Hepatocyte (in vitro differentiated cells): ENCODE results near the gene MANBA. TPM values are rescaled to one million over a fixed set of nuclear protein-coding genes. Genes with fewer than 3 reads are reported as not detected.

Experiments used
- DNase-seq: peaks from one replicate; pipeline ENCODE4 v3.0.0-alpha.2; 2016; ENCODE audit warnings: low spot score
- H2AFZ ChIP-seq: fragments of 200-600 bp; sonication (generic); 2 replicates; pipeline ENCODE4 v1.6.0; 2016; ENCODE audit warnings: antibody characterized with exemption, mild to moderate bottlenecking
- H3K27ac ChIP-seq: fragments of 200-600 bp; sonication (generic); 2 replicates; pipeline ENCODE4 v1.5.1; 2016; ENCODE audit warnings: mild to moderate bottlenecking
- H3K27me3 ChIP-seq: fragments of 200-600 bp; sonication (generic); 2 replicates; pipeline ENCODE4 v1.6.1; 2016
- H3K36me3 ChIP-seq: fragments of 200-600 bp; sonication (generic); replicated peaks from 2 replicates; pipeline ENCODE4 v1.5.1; 2016; ENCODE audit warnings: low read depth; ENCODE audit not compliant: insufficient read depth
- H3K4me1 ChIP-seq: fragments of 200-600 bp; sonication (generic); 2 replicates; pipeline ENCODE4 v1.5.1; 2016; ENCODE audit warnings: mild to moderate bottlenecking, moderate library complexity; ENCODE audit not compliant: insufficient read depth
- H3K4me2 ChIP-seq: fragments of 200-600 bp; sonication (generic); 2 replicates; pipeline ENCODE4 v1.6.0; 2016
- H3K4me3 ChIP-seq: fragments of 200-600 bp; sonication (generic); 2 replicates; pipeline ENCODE4 v1.5.1; 2016; ENCODE audit warnings: mild to moderate bottlenecking
- H3K79me2 ChIP-seq: fragments of 200-600 bp; sonication (generic); 2 replicates; pipeline ENCODE4 v1.6.0; 2017; ENCODE audit warnings: mild to moderate bottlenecking
- H3K9me2 ChIP-seq: fragments of 200-600 bp; sonication (generic); replicated peaks from 2 replicates; pipeline ENCODE4 v1.6.0; 2017; ENCODE audit warnings: mild to moderate bottlenecking; ENCODE audit not compliant: insufficient read depth
- H3K9me3 ChIP-seq: fragments of 200-600 bp; sonication (generic); 2 replicates; pipeline ENCODE4 v1.5.1; 2016; ENCODE audit warnings: low read depth, mild to moderate bottlenecking
- H4K20me1 ChIP-seq: fragments of 200-600 bp; sonication (generic); 2 replicates; pipeline ENCODE4 v1.6.0; 2016; ENCODE audit warnings: mild to moderate bottlenecking; ENCODE audit not compliant: insufficient read depth, poor library complexity, severe bottlenecking
- EZH2 ChIP-seq: fragments of 200-600 bp; sonication (generic); IDR thresholded peaks from 2 replicates; pipeline ENCODE4 v1.6.1; 2016; ENCODE audit warnings: antibody characterized with exemption, mild to moderate bottlenecking, borderline replicate concordance
- EZH2phosphoT487 ChIP-seq: fragments of 200-600 bp; sonication (generic); IDR thresholded peaks from one replicate; pipeline ENCODE4 v1.6.1; 2018; ENCODE audit warnings: antibody characterized with exemption, mild to moderate bottlenecking, low read depth, moderate library complexity; ENCODE audit not compliant: unreplicated experiment, severe bottlenecking
- WGBS: methylation state at CpG from one replicate; pipeline ENCODE4 v1.1.6; 2016; ENCODE audit warnings: low lambda C conversion rate; ENCODE audit errors: missing lambda C conversion rate; 5-methylcytosine and 5-hydroxymethylcytosine counted together
- polyA plus RNA-seq: library from polyadenylated mRNA; unstranded; fragments of >200 nt; fragmentation: Nextera tagmentation; extraction: Ambion mirVana; gene quantifications from 2 replicates; pipeline ENCODE4 v1.2.1, GENCODE V29; 2016
- total RNA-seq: library from RNA; depleted of rRNA; stranded (reverse); fragments of >200 nt; gene quantifications from 2 replicates; pipeline ENCODE4 v1.2.3, GENCODE V29; 2014
- TF ChIP-seq, protein P1 (sequence below): fragments of 200-600 bp; sonication (generic); IDR thresholded peaks from 2 replicates; pipeline ENCODE4 v1.5.1; 2016; ENCODE audit warnings: antibody characterized with exemption, mild to moderate bottlenecking; ENCODE audit not compliant: poor library complexity

MANBA gene
- total and polyA plus RNA-seq, 2 experiments from 2014 or later, result 52.0 to 98.1 TPM

DNA sequence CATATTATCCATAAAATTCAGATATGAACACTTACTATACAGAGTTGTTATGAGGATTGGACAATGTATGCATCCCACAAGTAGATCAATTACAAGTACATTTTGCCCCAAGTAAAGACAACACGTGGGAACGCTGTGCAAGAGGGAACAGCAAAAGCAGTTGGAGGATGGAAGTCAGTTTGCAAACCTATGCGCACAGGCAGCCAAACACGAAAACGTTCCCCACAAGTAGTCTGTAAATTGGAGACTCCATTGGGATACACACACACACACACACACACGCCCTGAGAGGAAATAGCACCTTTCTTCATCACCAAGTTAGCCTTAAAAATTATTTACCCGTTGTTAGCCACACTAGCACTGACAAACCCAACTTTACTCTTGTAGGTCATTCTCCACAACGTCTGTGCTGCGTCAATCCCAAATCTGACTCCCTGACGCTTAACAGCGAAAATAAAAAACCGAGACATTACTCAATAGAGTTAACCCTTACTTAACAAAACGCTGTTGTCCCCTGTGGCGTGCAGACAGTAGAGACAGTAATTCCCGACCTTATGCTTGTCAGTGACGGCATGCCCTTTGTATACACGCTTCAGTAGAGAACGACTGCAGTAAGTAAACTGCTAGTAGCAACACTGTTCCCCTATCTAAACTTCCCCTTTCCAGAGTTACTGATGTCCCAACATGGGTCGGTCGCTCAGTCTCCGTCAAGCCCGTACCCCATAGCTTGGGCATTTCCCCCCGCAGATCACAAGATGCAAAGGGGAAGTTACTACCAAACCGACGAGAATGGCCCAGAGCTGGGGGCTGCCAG is 730 bp downstream of the MANBA start:
- 3% methylated on average over 25 of the region's 25 CpGs for WGBS
- H3K27ac ChIP-seq, result peak overlapping the region; percentile 88
- H3K79me2 ChIP-seq, result peaks cover 49% of the 10 kb centered on the region
- H3K9me2 ChIP-seq, result no peaks in the 10 kb centered on the region
- H4K20me1 ChIP-seq, result peaks cover 4% of the 10 kb centered on the region
- TF ChIP-seq, protein P1, sequence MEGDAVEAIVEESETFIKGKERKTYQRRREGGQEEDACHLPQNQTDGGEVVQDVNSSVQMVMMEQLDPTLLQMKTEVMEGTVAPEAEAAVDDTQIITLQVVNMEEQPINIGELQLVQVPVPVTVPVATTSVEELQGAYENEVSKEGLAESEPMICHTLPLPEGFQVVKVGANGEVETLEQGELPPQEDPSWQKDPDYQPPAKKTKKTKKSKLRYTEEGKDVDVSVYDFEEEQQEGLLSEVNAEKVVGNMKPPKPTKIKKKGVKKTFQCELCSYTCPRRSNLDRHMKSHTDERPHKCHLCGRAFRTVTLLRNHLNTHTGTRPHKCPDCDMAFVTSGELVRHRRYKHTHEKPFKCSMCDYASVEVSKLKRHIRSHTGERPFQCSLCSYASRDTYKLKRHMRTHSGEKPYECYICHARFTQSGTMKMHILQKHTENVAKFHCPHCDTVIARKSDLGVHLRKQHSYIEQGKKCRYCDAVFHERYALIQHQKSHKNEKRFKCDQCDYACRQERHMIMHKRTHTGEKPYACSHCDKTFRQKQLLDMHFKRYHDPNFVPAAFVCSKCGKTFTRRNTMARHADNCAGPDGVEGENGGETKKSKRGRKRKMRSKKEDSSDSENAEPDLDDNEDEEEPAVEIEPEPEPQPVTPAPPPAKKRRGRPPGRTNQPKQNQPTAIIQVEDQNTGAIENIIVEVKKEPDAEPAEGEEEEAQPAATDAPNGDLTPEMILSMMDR, result no peak
- TF ChIP-seq EZH2 (no peak), EZH2phosphoT487 (no peak)
- H3K36me3 ChIP-seq, result no peaks in the 10 kb centered on the region
- no peaks in the 10 kb centered on the region for H3K27me3 ChIP-seq
- H3K4me1 ChIP-seq, result peaks cover 7% of the 10 kb centered on the region
- DNase-seq, result peak; percentile 57
- peak overlapping the region; percentile 75 for H3K4me3 ChIP-seq
- no peaks in the 10 kb centered on the region for H3K9me3 ChIP-seq
- H2AFZ ChIP-seq, result peak overlapping the region; percentile 88
- H3K4me2 ChIP-seq, result peak overlapping the region; percentile 80

DNA sequence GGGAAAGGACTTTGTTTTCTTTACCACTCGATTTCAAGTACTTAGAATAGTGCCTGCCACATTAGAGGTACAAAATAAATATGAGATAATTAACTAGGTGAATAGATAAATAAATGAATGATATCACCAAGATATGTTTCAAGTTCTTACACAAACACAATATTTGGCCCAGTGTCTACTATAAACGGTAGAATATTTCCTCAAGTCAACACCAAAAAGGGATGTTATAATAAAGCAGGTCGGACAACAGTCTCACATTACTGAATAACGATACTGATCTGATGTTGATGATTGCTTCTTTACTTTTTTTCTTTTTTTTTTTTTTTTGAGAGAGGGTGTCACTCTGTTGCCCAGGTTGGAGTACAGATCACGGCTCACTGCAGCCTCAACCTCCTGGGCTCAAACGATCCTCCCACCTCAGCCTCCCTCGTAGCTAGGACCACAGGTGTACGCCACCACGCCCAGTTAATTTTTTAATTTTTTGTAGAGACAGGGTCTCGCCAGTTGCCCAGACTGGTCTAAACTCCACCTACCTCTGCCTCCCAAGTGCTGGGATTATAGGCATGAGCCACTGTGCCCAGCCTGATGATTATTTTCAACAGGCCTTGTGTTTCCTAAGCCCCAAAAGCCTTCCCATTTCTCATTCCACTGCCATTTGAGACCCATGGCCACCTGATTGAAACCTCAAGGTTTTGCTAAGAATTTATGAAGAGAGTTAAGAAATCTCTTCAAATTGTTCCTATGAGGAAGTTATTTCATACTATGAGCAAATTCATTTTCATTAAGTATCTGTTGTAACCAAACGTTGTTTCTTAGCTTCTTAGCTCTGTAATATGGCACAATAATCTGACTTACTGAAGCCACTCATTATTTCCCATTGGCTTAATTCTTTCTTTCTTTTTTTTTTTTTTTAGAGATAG is 2.3 kb downstream of the MANBA start:
- peak overlapping the region; percentile 80 for H3K4me2 ChIP-seq
- no peaks in the 10 kb centered on the region for H3K27me3 ChIP-seq
- peak overlapping the region; percentile 52 for H3K27ac ChIP-seq
- H3K36me3 ChIP-seq, result no peaks in the 10 kb centered on the region
- peaks cover 65% of the 10 kb centered on the region for H3K79me2 ChIP-seq
- H3K4me1 ChIP-seq, result peaks cover 7% of the 10 kb centered on the region
- H4K20me1 ChIP-seq, result peaks cover 4% of the 10 kb centered on the region
- H2AFZ ChIP-seq, result no peak overlapping the region
- no peaks in the 10 kb centered on the region for H3K9me2 ChIP-seq
- 89% methylated on average over 11 of the region's 11 CpGs for WGBS
- H3K9me3 ChIP-seq, result no peaks in the 10 kb centered on the region
- TF ChIP-seq EZH2 (no peak), EZH2phosphoT487 (no peak)
- TF ChIP-seq, protein P1, result no peak
- no peak for DNase-seq
- no peak overlapping the region for H3K4me3 ChIP-seq

DNA sequence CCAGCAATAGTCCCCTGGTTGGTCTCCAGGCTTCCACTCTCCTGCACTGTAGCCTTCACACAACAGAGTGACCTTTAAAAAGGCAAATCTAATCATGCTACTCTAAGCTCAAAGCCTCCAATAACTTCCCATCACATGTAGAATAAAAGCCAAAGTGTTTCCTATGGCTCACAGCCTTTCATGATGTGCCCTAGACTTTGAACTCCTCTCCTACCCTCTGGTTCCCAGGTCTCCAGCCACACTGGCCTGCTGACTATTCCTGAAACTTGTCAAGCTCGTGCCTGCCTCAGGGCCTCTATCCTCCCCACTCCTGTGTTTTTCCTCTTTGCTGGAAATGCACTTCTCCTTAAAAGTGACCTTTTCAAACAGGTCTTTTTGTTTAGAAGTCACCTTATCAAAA is 3.1 kb downstream of the MANBA start:
- WGBS, result 10% methylated on average over 1 of the region's 1 CpG

More for the DNA sequence above, 3.1 kb downstream of the MANBA start:
- peak; percentile 51 for DNase-seq
- H4K20me1 ChIP-seq, result peaks cover 4% of the 10 kb centered on the region
- no peaks in the 10 kb centered on the region for H3K9me2 ChIP-seq
- no peak for TF ChIP-seq EZH2phosphoT487
- no peak for TF ChIP-seq EZH2
- TF ChIP-seq, protein P1, result no peak
- H3K36me3 ChIP-seq, result no peaks in the 10 kb centered on the region
- H3K27me3 ChIP-seq, result no peaks in the 10 kb centered on the region
- no peaks in the 10 kb centered on the region for H3K9me3 ChIP-seq
- no peak overlapping the region for H2AFZ ChIP-seq
- H3K27ac ChIP-seq, result peak overlapping the region; percentile 52
- peaks cover 73% of the 10 kb centered on the region for H3K79me2 ChIP-seq
- H3K4me2 ChIP-seq, result peak overlapping the region; percentile 80
- peaks cover 7% of the 10 kb centered on the region for H3K4me1 ChIP-seq
- no peak overlapping the region for H3K4me3 ChIP-seq
